DND-41 (cell line): ENCODE data around the gene LBHD2.

Experiments
- ATAC-seq: fragments of 200-7000 bp; cut with Tn5 transposase; 3 replicates; pipeline ENCODE4 v1.9.1; 2021; ENCODE audit warnings: low read depth; ENCODE audit not compliant: insufficient read depth
- DNase-seq: peaks from one replicate; pipeline ENCODE4 v3.0.0-alpha.2; 2020
- H2AFZ ChIP-seq: 2 replicates; pipeline ENCODE4 v1.6.0; 2012; ENCODE audit warnings: low read depth, low read length
- H3K27ac ChIP-seq: 2 replicates; pipeline ENCODE4 v1.5.1; 2012; ENCODE audit warnings: low read length, inconsistent platforms
- H3K27me3 ChIP-seq: fragments of 200-600 bp; sonication (generic); 2 replicates; pipeline ENCODE4 v1.6.0; 2012; ENCODE audit warnings: low read length, mild to moderate bottlenecking, inconsistent platforms; ENCODE audit not compliant: insufficient read depth, poor library complexity
- H3K36me3 ChIP-seq: 2 replicates; pipeline ENCODE4 v1.5.1; 2012; ENCODE audit warnings: low read length, inconsistent platforms; ENCODE audit not compliant: insufficient read depth
- H3K4me1 ChIP-seq: 2 replicates; pipeline ENCODE4 v1.5.1; 2012; ENCODE audit warnings: mild to moderate bottlenecking, low read length; ENCODE audit not compliant: insufficient read depth
- H3K4me2 ChIP-seq: 2 replicates; pipeline ENCODE4 v1.6.0; 2012; ENCODE audit warnings: mild to moderate bottlenecking, moderate library complexity, low read length, inconsistent platforms; ENCODE audit not compliant: insufficient read depth
- H3K4me3 ChIP-seq, 2 experiments: fragments of 200-600 bp in 1 of 2; shearing (Covaris generic) in 1 of 2; 2 replicates each; pipeline ENCODE4 v1.5.1; 2012 to 2016; ENCODE audit warnings: inconsistent platforms in 2 of 2, low read length in 2 of 2, mild to moderate bottlenecking in 2 of 2, low read depth in 1 of 2, moderate library complexity in 1 of 2
- H3K79me2 ChIP-seq: 2 replicates; pipeline ENCODE4 v1.6.0; 2012; ENCODE audit warnings: low read length, inconsistent platforms; ENCODE audit not compliant: insufficient read depth
- H3K9ac ChIP-seq: 2 replicates; pipeline ENCODE4 v1.6.0; 2012; ENCODE audit warnings: low read depth, mild to moderate bottlenecking, inconsistent platforms, low read length, moderate library complexity
- H3K9me3 ChIP-seq: 2 replicates; pipeline ENCODE4 v1.5.1; 2012; ENCODE audit warnings: low read length, moderate library complexity, mild to moderate bottlenecking, inconsistent platforms; ENCODE audit not compliant: insufficient read depth, severe bottlenecking
- H4K20me1 ChIP-seq: 2 replicates; pipeline ENCODE4 v1.6.0; 2012; ENCODE audit warnings: low read length; ENCODE audit not compliant: insufficient read depth
- EZH2 ChIP-seq: IDR thresholded peaks from 3 replicates; pipeline ENCODE4 v1.6.1; 2012; ENCODE audit warnings: borderline replicate concordance, low read depth, mild to moderate bottlenecking, moderate library complexity, low read length, inconsistent platforms; ENCODE audit not compliant: severe bottlenecking
- TF ChIP-seq, protein P1 (sequence below): IDR thresholded peaks from 2 replicates; pipeline ENCODE4 v1.5.1; 2012; ENCODE audit warnings: borderline replicate concordance, low read length, moderate library complexity, mild to moderate bottlenecking; ENCODE audit not compliant: poor library complexity, severe bottlenecking; ENCODE audit errors: extremely low read depth

Gene LBHD2

DNA sequence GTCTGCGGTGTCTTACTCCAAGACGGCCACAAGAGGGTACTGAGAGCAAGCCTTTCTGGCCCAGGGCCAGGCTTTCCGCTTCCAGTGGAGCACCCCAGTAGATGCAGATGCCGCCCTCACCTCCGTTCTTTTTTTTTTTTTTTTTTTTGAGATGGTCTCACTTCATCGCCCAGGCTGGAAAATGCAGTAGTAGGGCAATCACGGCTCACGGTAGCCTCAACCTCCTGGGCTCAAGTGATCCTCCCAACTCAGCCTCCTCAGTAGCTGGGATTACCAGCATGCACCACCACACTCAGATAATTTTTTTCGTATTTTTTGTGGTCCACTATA is 5.6 kb upstream of the LBHD2 start:
- no peaks in the 10 kb centered on the region for H3K9me3 ChIP-seq

DNA sequence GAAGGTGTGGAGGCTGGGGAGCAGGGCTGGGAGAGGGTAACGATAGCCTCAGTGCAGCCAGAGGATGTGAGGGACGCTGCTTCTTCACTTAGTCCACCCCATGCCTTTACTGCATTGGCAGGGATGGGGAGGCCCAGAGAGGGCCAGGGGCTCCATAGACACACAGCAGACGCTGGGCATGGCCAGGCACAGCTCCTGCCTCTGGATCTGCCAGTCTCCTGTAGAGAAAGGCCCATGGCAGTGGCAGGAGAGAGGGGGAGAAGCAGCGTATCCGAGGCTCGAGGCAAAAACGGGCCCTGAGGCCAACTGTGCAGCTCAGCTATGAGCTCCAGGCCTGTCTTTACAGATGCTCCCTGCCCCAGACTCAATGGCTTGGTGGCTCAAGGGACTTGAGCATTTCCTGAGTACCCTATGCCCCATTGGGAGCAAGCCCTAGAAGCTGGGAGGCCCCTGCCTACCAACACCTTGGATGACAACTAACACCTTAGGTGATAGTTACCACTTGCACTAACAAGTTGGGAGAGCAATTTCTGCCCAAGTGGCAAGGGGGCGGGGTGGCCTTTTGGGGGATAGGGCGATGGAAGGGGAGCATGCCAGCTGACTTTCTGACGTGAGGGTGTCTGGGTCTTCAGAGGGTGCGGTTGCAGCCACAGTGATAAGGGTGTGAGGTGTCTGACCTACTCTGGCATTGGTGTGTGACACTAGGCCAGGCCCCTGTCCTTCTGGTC is 5.0 kb upstream of the LBHD2 start:
- Histone ChIP-seq H3K4me3 (no peak overlapping the region), H3K9ac (no peak overlapping the region; the same call in 1 of the 2 replicates), H3K27ac (no peak overlapping the region), H3K4me2 (no peak overlapping the region), H4K20me1 (0 out of 2 replicates have a peak, but pooled peaks cover 3% of the 10 kb centered on the region), H3K36me3 (no peaks in the 10 kb centered on the region), H3K27me3 (peaks cover 9% of the 10 kb centered on the region), H3K79me2 (no peaks in the 10 kb centered on the region), H3K4me1 (peaks cover 11% of the 10 kb centered on the region), H2AFZ (no peak overlapping the region), H3K9me3 (no peaks in the 10 kb centered on the region)
- no peak for DNase-seq
- ATAC-seq: no peak
- no peak for TF ChIP-seq EZH2
- TF ChIP-seq, protein P1, sequence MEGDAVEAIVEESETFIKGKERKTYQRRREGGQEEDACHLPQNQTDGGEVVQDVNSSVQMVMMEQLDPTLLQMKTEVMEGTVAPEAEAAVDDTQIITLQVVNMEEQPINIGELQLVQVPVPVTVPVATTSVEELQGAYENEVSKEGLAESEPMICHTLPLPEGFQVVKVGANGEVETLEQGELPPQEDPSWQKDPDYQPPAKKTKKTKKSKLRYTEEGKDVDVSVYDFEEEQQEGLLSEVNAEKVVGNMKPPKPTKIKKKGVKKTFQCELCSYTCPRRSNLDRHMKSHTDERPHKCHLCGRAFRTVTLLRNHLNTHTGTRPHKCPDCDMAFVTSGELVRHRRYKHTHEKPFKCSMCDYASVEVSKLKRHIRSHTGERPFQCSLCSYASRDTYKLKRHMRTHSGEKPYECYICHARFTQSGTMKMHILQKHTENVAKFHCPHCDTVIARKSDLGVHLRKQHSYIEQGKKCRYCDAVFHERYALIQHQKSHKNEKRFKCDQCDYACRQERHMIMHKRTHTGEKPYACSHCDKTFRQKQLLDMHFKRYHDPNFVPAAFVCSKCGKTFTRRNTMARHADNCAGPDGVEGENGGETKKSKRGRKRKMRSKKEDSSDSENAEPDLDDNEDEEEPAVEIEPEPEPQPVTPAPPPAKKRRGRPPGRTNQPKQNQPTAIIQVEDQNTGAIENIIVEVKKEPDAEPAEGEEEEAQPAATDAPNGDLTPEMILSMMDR: no peak

More for the DNA sequence above, 5.6 kb upstream of the LBHD2 start:
- Histone ChIP-seq H3K4me3 (no peak overlapping the region), H4K20me1 (0 out of 2 replicates have a peak, but pooled peaks cover 3% of the 10 kb centered on the region), H2AFZ (no peak overlapping the region), H3K27ac (no peak overlapping the region), H3K9ac (no peak overlapping the region), H3K4me1 (peaks cover 11% of the 10 kb centered on the region), H3K36me3 (no peaks in the 10 kb centered on the region), H3K4me2 (no peak overlapping the region), H3K79me2 (no peaks in the 10 kb centered on the region), H3K27me3 (peaks cover 9% of the 10 kb centered on the region)
- TF ChIP-seq, protein P1: peak; percentile 75
- no peak for TF ChIP-seq EZH2
- ATAC-seq (peak; percentile 59), DNase-seq (peak; percentile 71)

- no peak overlapping the region for H3K27ac ChIP-seq
- H3K27me3 ChIP-seq: no peaks in the 10 kb centered on the region
- H3K4me1 ChIP-seq: no peaks in the 10 kb centered on the region
- H4K20me1 ChIP-seq: peaks cover 2% of the 10 kb centered on the region; the same call in 1 of the 2 replicates
- no peak overlapping the region for H3K4me2 ChIP-seq
- no peak for TF ChIP-seq EZH2
- TF ChIP-seq, protein P1: no peak
- ATAC-seq (no peak), DNase-seq (no peak)
- no peak overlapping the region for H3K9ac ChIP-seq
- no peaks in the 10 kb centered on the region for H3K79me2 ChIP-seq
- no peak overlapping the region for H3K4me3 ChIP-seq
- no peaks in the 10 kb centered on the region for H3K36me3 ChIP-seq
- no peaks in the 10 kb centered on the region for H3K9me3 ChIP-seq
- H2AFZ ChIP-seq: no peak overlapping the region
Observed at GRCh38 chr14:103081951-103082350, 2.1 kb upstream of the LBHD2 start.
